GM12878 (cell line): ENCODE results near the gene USP28. TPM values are rescaled to one million over a fixed set of nuclear protein-coding genes. Genes with fewer than 3 reads are reported as not detected.

Experiments
- ATAC-seq: fragments of 200-7000 bp; cut with Tn5 transposase; 3 replicates; pipeline ENCODE4 v1.9.1; 2020; ENCODE audit warnings: mild to moderate bottlenecking, moderate library complexity
- BruUV-seq: library from RNA; stranded (reverse); fragments of 400-500 nt; replicated peaks from 2 replicates; lab custom pipeline; 2021; lab: Mats Ljungman, UMichigan
- CTCF ChIA-PET: fragments of 300-600 bp; sonication (Branson Sonifier 250); formaldehyde crosslinking; extraction: SDS; loops from one replicate; lab custom pipeline; 2021; ENCODE audit warnings: inconsistent platforms; lab: Yijun Ruan, JAX
- POLR2A ChIA-PET: fragments of 350-600 bp; formaldehyde crosslinking; extraction: SDS; loops from one replicate; lab custom pipeline; 2021; ENCODE audit warnings: inconsistent platforms; lab: Charles Lee
- RAD21 ChIA-PET: fragments of 300-600 bp; sonication (Branson Sonifier 250); formaldehyde crosslinking; loops from one replicate; lab custom pipeline; 2023; ENCODE audit warnings: antibody characterized with exemption; ENCODE audit not compliant: unreplicated experiment; lab: Charles Lee
- SMC1A ChIA-PET: fragments of 300-600 bp; sonication (Branson Sonifier 250); formaldehyde crosslinking; loops from one replicate; lab custom pipeline; 2023; ENCODE audit not compliant: unreplicated experiment, uncharacterized antibody; lab: Charles Lee
- DNase-seq: peaks from one replicate; pipeline ENCODE4 v3.0.0-alpha.2; 2011; ENCODE audit warnings: low read depth, low spot score
- FAIRE-seq: peaks from 3 replicates; lab custom pipeline; 2011; peaks lifted over from hg19 to GRCh38; lab: Jason Lieb, UNC
- H2AFZ ChIP-seq: 2 replicates; pipeline ENCODE4 v1.6.0; 2011; ENCODE audit warnings: low read depth, low read length, control low read depth; ENCODE audit not compliant: control insufficient read depth
- H3K27ac ChIP-seq: 2 replicates; pipeline ENCODE4 v1.5.1; 2011; ENCODE audit warnings: control low read depth; ENCODE audit not compliant: control insufficient read depth, insufficient read depth
- H3K27me3 ChIP-seq, 2 experiments: replicated peaks in 1 of 2; 2 replicates each; pipeline versions ENCODE4 v1.6.0 to v1.6.1; 2011; ENCODE audit warnings: low read length in 1 of 2; ENCODE audit not compliant: control insufficient read depth in 2 of 2, insufficient read depth in 2 of 2
- H3K36me3 ChIP-seq, 2 experiments: 2 replicates each; pipeline ENCODE4 v1.5.1; 2011; ENCODE audit warnings: low read length in 1 of 2; ENCODE audit not compliant: control insufficient read depth in 2 of 2, insufficient read depth in 2 of 2
- H3K4me1 ChIP-seq: 2 replicates; pipeline ENCODE4 v1.6.1; 2011; ENCODE audit warnings: mild to moderate bottlenecking, low read length, moderate library complexity, mixed read lengths; ENCODE audit not compliant: control insufficient read depth, insufficient read depth
- H3K4me2 ChIP-seq: 2 replicates; pipeline ENCODE4 v1.6.0; 2011; ENCODE audit warnings: control low read depth; ENCODE audit not compliant: control insufficient read depth, insufficient read depth
- H3K4me3 ChIP-seq: fragments of 200-600 bp; sonication (generic); 2 replicates; pipeline ENCODE4 v1.5.1; 2016
- H3K79me2 ChIP-seq: 2 replicates; pipeline ENCODE4 v1.6.0; 2011; ENCODE audit warnings: low read length; ENCODE audit not compliant: control insufficient read depth, insufficient read depth
- H3K9ac ChIP-seq: 2 replicates; pipeline ENCODE4 v1.8.0; 2011; ENCODE audit warnings: low read length, control low read depth, mixed read lengths; ENCODE audit not compliant: control insufficient read depth, insufficient read depth
- H3K9me3 ChIP-seq: replicated peaks from 3 replicates; pipeline ENCODE4 v1.5.1; 2011; ENCODE audit warnings: mild to moderate bottlenecking, low read length; ENCODE audit not compliant: control insufficient read depth, insufficient read depth
- H4K20me1 ChIP-seq: 2 replicates; pipeline ENCODE4 v1.6.0; 2011; ENCODE audit not compliant: control insufficient read depth, insufficient read depth
- ATF7 ChIP-seq: fragments of 450-650 bp; IDR thresholded peaks from 2 replicates; pipeline ENCODE4 v1.6.1; 2016; ENCODE audit warnings: low read depth, mild to moderate bottlenecking
- CBX3 ChIP-seq: fragments of 200-600 bp; sonication (generic); IDR thresholded peaks from 2 replicates; pipeline ENCODE4 v1.6.1; 2016; ENCODE audit warnings: low read depth, borderline replicate concordance
- CHD2 ChIP-seq: IDR thresholded peaks from 2 replicates; pipeline ENCODE4 v1.6.1; 2011; ENCODE audit warnings: low read depth, low read length, improper control_type of control experiment, borderline replicate concordance
- CHD4 ChIP-seq: fragments of 200-600 bp; sonication (generic); IDR thresholded peaks from 2 replicates; pipeline ENCODE4 v1.6.1; 2016; ENCODE audit warnings: mild to moderate bottlenecking
- ESRRA ChIP-seq: IDR thresholded peaks from 2 replicates; pipeline ENCODE4 v1.6.1; 2012; ENCODE audit warnings: mild to moderate bottlenecking, low read length, improper control_type of control experiment
- GABPA ChIP-seq: IDR thresholded peaks from 2 replicates; pipeline ENCODE4 v1.6.1; 2014; ENCODE audit warnings: antibody characterized with exemption, low read depth, mild to moderate bottlenecking, inconsistent platforms
- MTA2 ChIP-seq: fragments of 450-650 bp; IDR thresholded peaks from 2 replicates; pipeline ENCODE4 v1.6.1; 2016; ENCODE audit warnings: low read depth, mild to moderate bottlenecking, moderate library complexity
- NFXL1 ChIP-seq: fragments of 450-650 bp; IDR thresholded peaks from 2 replicates; pipeline ENCODE4 v1.6.1; 2017; ENCODE audit warnings: antibody characterized with exemption, mild to moderate bottlenecking, borderline replicate concordance
- NKRF ChIP-seq: fragments of 450-650 bp; conservative IDR thresholded peaks from 2 replicates; pipeline ENCODE4 v1.6.1; 2017; ENCODE audit warnings: mild to moderate bottlenecking, moderate library complexity
- PAX8 ChIP-seq: fragments of 450-650 bp; IDR thresholded peaks from 2 replicates; pipeline ENCODE4 v1.6.1; 2017; ENCODE audit warnings: mild to moderate bottlenecking, moderate library complexity
- POU2F2 ChIP-seq: IDR thresholded peaks from 3 replicates; pipeline ENCODE4 v1.6.1; 2011; ENCODE audit warnings: low read depth, mild to moderate bottlenecking, low read length, borderline replicate concordance
- RELA ChIP-seq: fragments of 450-650 bp; IDR thresholded peaks from 2 replicates; pipeline ENCODE4 v1.8.0; 2014; ENCODE audit warnings: borderline replicate concordance; ENCODE audit not compliant: partially characterized antibody
- RFX5 ChIP-seq: IDR thresholded peaks from 2 replicates; pipeline ENCODE4 v1.6.1; 2011; ENCODE audit warnings: low read depth, low read length, improper control_type of control experiment
- SUPT20H ChIP-seq: IDR thresholded peaks from 2 replicates; pipeline ENCODE4 v1.6.1; 2011; ENCODE audit warnings: low read depth, mild to moderate bottlenecking, low read length, moderate library complexity, borderline replicate concordance; ENCODE audit not compliant: control insufficient read depth
- SUZ12 ChIP-seq: fragments of 200-600 bp; sonication (generic); IDR thresholded peaks from one replicate; pipeline ENCODE4 v1.6.1; 2018; ENCODE audit warnings: antibody characterized with exemption, mild to moderate bottlenecking; ENCODE audit not compliant: unreplicated experiment
- TARDBP ChIP-seq: IDR thresholded peaks from 2 replicates; pipeline ENCODE4 v1.6.1; 2016; ENCODE audit warnings: borderline replicate concordance
- ZNF207 ChIP-seq: fragments of 450-650 bp; IDR thresholded peaks from 2 replicates; pipeline ENCODE4 v1.6.1; 2014; ENCODE audit warnings: antibody characterized with exemption, mild to moderate bottlenecking, borderline replicate concordance
- WGBS: methylation state at CpG from one replicate; pipeline ENCODE4 v1.1.6; 2016; ENCODE audit warnings: low lambda C conversion rate; ENCODE audit not compliant: insufficient replicate concordance, insufficient coverage; ENCODE audit errors: missing lambda C conversion rate; 5-methylcytosine and 5-hydroxymethylcytosine counted together
- in situ Hi-C: fragments of 300-500 bp; cut with MboI; formaldehyde crosslinking; loops from 9 replicates; pipeline ENCODE4 v1.14.3; 2018; ENCODE audit warnings: mixed read lengths
- intact Hi-C: fragments of 100-400 bp; cut with micrococcal nuclease; formaldehyde crosslinking; loops from one replicate; pipeline ENCODE4 v1.14.2; 2022; ENCODE audit not compliant: unreplicated experiment
- polyA plus RNA-seq, 11 experiments: library from polyadenylated mRNA; depleted of rRNA in 4 of 11; unstranded in 6 of 11; stranded (reverse) in 5 of 11; fragments of >200 nt; fragmentation: Nextera tagmentation in 4 of 11; fragmentation: Illumina TruSeq in 1 of 11; extraction: Ambion mirVana in 4 of 11; extraction: Trizol in 1 of 11; gene quantifications; 1 replicate in 1 of 11; 2 replicates in 10 of 11; pipeline versions ENCODE4 v1.2.1 to v1.2.3, GENCODE V29; 2011 to 2016; ENCODE audit warnings: inconsistent platforms in 2 of 11, missing spikeins in 2 of 11, low read depth in 1 of 11
- total RNA-seq, 4 experiments: library from RNA; depleted of rRNA in 3 of 4; stranded (reverse); fragments of >200 nt in 3 of 4; fragmentation: Illumina TruSeq in 1 of 4; extraction: Trizol in 1 of 4; gene quantifications; 2 replicates each; pipeline versions ENCODE4 v1.2.1 to v1.2.3, GENCODE V29; 2013 to 2021
- TF ChIP-seq, protein P1 (sequence below): IDR thresholded peaks from 2 replicates; pipeline ENCODE4 v1.6.1; 2011; ENCODE audit warnings: mild to moderate bottlenecking, low read depth, low read length, moderate library complexity; ENCODE audit not compliant: insufficient replicate concordance

USP28 gene
- total and polyA plus RNA-seq, 10 of the 15 experiments (the other 5 are each of a cell fraction or from before 2014, with no cell fraction given): 2.8 to 60.4 (median 24.1) TPM

DNA sequence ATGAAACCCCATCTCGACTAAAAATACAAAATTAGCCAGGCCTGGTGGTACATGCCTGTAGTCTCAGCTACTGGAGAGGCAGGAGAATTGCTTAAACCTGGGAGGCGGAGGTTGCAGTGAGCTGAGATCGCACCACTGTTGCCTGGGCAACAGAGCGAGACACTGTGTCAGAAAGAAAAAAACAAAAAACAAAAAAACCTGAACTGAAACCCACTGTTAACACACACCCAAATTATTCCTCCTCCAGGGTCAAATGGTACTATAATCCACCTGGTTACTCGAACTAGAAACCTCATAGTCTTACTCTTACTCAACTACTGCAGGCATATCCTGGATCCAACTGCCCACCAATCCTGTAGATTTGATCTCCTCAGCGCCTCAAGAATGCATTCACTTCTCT is 35.5 kb downstream of the USP28 start (continued):
- no peak for TF ChIP-seq SUZ12
- TF ChIP-seq GABPA: no peak
- no peak for TF ChIP-seq CHD2
- TF ChIP-seq ESRRA: no peak
- no peak for TF ChIP-seq CHD4
- no peak for TF ChIP-seq CBX3
- no peak for TF ChIP-seq RFX5
- TF ChIP-seq NKRF: no peak
- no peak for TF ChIP-seq NFXL1
- TF ChIP-seq SUPT20H: no peak
- TF ChIP-seq MTA2: peak; percentile 52; the same call in 1 of the 2 replicates
- TF ChIP-seq, all 136 proteins: peak for 23

DNA sequence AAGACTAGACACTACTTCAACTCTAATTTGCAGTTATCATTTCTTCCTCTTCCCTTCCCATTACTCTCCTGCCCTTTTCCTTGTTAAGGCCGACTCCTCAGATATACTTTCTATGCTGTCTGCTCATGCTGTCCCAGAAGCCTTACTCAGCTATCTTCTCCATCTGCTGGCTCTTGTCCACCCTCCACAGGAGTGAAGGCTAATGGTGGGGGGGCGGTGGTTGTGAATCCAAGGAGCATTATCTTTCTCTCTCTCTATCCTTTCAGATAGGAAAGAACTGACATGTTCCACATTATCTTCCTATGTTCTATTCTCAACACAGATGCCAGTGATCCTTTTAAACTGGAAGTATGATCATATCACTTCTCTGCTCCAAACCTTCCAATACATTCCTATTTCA is 37.4 kb downstream of the USP28 start:
- Histone ChIP-seq H3K4me1 (peaks cover 28% of the 10 kb centered on the region), H3K4me2 (no peak overlapping the region), H3K79me2 (no peaks in the 10 kb centered on the region), H3K27ac (no peak overlapping the region), H3K9ac (no peak overlapping the region), H3K36me3 (peaks cover 6 to 17% of the 10 kb centered on the region in 2 experiments; a peak in 2 of 4 replicates), H2AFZ (no peak overlapping the region), H3K27me3 (no peaks in the 10 kb centered on the region), H4K20me1 (no peaks in the 10 kb centered on the region), H3K9me3 (no peaks in the 10 kb centered on the region), H3K4me3 (no peak overlapping the region)
- ChIA-PET CTCF (interaction anchor here (0.8 kb wide), 1 partner anchor 31 kb away, joined by 3 read pairs; no protein-coding TSS in a partner anchor), RAD21 (no interaction called here), SMC1A (no interaction called here), POLR2A (interaction anchor here (0.5 kb wide), 1 partner anchor 36 kb away, joined by 5 read pairs; no protein-coding TSS in a partner anchor)
- 93% methylated on average over 2 of the region's 2 CpGs for WGBS
- in situ Hi-C loops (no loop called here), intact Hi-C loops (no loop called here)
- FAIRE-seq (no peak), DNase-seq (no peak), ATAC-seq (no peak)
- TSS peak; percentile 43 for BruUV-seq
- TF ChIP-seq ATF7 (no peak), ZNF207 (no peak), POU2F2 (no peak), PAX8 (no peak), RELA (no peak), TARDBP (no peak)
- TF ChIP-seq, protein P1, sequence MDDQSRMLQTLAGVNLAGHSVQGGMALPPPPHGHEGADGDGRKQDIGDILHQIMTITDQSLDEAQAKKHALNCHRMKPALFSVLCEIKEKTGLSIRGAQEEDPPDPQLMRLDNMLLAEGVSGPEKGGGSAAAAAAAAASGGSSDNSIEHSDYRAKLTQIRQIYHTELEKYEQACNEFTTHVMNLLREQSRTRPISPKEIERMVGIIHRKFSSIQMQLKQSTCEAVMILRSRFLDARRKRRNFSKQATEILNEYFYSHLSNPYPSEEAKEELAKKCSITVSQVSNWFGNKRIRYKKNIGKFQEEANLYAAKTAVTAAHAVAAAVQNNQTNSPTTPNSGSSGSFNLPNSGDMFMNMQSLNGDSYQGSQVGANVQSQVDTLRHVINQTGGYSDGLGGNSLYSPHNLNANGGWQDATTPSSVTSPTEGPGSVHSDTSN: no peak
